ENCODE measurements around the gene AVL9. TPM values are rescaled to one million over a fixed set of nuclear protein-coding genes. Genes with fewer than 3 reads are reported as not detected.
"Not testable (repeated sequence)": the region's sequence is repeated elsewhere in the genome, so short reads cannot be mapped to it uniquely, and the experiment has no call there.

Gene AVL9
- total RNA-seq, 1 donor from 2014 or later = 36.8 TPM

DNA sequence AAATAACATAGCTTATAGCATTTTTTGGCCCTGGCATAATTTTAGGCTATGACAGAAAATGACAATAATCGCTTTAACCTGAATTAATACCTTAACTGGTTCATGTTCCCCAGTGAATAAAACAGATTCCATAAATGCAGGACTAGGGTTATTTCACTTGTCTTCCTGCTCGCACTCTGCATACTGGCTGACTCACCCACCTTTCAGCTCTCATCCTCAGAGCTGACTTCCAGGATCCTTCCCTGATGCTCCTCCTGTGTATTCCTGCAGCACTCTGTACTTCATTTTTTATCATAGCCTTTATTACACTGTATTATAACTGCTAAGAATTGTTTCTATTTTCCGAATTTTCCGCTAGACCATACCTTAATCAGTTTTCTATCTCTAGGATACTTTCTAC lies 123.7 kb downstream of the AVL9 start:
- Mint-ChIP-seq H3K27ac (no peak overlapping the region), H3K36me3 (peaks cover 7% of the 10 kb centered on the region), H3K27me3 (ENCODE audit: low read depth) (no peaks in the 10 kb centered on the region), H3K4me3 (no peak overlapping the region), H3K9me3 (peaks cover 9% of the 10 kb centered on the region), H3K4me1 (no peaks in the 10 kb centered on the region)
- DNase-seq (ENCODE audit: low spot score in 2 of 2, unreplicated experiment in 2 of 2) = no peak
- TF ChIP-seq, protein P1, sequence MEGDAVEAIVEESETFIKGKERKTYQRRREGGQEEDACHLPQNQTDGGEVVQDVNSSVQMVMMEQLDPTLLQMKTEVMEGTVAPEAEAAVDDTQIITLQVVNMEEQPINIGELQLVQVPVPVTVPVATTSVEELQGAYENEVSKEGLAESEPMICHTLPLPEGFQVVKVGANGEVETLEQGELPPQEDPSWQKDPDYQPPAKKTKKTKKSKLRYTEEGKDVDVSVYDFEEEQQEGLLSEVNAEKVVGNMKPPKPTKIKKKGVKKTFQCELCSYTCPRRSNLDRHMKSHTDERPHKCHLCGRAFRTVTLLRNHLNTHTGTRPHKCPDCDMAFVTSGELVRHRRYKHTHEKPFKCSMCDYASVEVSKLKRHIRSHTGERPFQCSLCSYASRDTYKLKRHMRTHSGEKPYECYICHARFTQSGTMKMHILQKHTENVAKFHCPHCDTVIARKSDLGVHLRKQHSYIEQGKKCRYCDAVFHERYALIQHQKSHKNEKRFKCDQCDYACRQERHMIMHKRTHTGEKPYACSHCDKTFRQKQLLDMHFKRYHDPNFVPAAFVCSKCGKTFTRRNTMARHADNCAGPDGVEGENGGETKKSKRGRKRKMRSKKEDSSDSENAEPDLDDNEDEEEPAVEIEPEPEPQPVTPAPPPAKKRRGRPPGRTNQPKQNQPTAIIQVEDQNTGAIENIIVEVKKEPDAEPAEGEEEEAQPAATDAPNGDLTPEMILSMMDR (IDR thresholded peaks at IDR 0.05; ENCODE audit: unreplicated experiment) = no peak

DNA sequence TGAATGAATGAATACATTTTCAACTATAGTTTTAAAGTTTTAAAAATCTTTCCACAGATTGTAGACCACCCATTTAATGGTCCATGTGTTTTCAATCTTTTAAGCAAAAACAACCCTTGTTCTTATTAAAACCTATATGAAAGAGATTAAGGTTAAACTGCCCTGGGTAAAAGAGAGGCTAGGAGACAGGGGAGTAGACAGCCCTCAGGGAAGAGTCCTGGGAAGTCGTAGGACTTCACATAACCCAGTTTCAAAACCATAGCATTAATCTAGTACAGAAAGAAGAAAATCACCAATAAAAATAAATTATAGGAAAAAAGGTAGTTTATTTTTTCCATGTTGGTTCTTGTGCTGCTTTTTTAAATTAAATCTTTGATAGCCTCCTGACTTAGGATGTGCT lies 124.1 kb downstream of the AVL9 start:
- not testable (repeated sequence) for H3K9me3 Mint-ChIP-seq; H3K27me3 Mint-ChIP-seq (ENCODE audit: low read depth); H3K4me3 Mint-ChIP-seq; H3K4me1 Mint-ChIP-seq; DNase-seq (ENCODE audit: low spot score in 2 of 2, unreplicated experiment in 2 of 2); H3K27ac Mint-ChIP-seq; H3K36me3 Mint-ChIP-seq

DNA sequence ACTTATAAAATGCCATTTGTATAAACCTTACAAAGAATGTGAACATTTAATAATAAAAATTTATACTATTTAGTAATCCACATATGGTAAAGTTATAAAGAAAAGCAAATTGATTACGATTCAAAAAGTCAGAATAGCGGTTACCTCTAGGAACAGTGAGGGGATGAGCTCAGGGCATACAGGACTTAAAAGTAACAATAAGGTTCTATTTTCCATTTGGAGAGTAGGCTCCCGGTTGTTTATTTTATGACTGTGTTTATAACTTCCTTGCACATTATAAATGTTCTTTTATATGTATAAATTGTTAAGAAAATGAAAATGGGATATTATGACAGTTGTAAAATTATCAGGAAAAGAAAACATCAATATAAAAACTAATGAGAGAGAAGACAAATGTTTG lies 135.7 kb downstream of the AVL9 start:
- DNase-seq (ENCODE audit: low spot score in 2 of 2, unreplicated experiment in 2 of 2) = no peak
- H3K36me3 Mint-ChIP-seq = peaks cover 11% of the 10 kb centered on the region
- H3K4me1 Mint-ChIP-seq = no peaks in the 10 kb centered on the region

DNA sequence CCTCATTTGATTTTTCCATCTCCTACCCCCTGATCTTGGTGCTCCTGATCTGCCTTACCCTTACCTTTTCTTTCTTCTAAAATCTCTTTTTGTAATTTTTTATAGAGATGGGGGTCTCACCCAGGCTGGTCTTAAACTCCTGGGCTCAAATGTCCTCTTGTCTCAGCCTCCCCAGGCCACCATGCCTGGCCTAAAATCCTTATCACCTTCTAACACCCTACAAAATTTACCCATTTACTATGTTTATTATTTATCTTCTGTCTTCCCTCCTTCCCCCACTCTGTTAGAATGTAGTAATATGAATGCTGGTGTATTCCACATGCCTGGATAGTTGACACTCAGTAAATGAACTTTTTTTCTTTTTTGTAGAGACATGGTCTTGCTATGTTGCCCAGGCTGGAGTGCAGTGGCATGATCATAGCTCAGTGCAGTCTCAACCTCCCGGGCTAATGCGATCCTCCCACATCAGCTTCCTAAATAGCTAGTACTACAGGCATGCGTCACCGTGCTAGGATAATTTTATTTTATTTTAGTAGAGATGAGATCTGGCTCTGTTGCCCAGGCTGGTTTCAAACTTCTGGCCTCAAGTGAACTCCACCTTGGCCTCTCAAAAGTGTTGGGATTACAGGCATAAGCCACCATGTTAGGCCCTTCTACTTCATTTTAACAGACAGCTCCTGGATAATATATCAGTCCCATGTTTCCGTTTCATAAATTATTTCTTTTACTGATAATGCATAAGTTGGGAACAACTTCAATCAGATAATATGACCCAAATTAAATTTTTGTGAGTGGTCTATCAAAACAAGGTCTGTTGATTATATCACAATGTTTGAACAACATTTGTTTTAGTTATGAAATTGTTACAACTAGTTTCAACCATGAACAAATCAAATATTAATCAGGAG lies 136.6 kb downstream of the AVL9 start:
- DNase-seq (ENCODE audit: low spot score in 2 of 2, unreplicated experiment in 2 of 2); H3K4me3 Mint-ChIP-seq; H3K36me3 Mint-ChIP-seq; H3K9me3 Mint-ChIP-seq; H3K4me1 Mint-ChIP-seq; H3K27ac Mint-ChIP-seq; H3K27me3 Mint-ChIP-seq (ENCODE audit: low read depth): not testable (repeated sequence)

More for the DNA sequence above, 135.7 kb downstream of the AVL9 start:
- TF ChIP-seq, protein P1 (IDR thresholded peaks at IDR 0.05; ENCODE audit: unreplicated experiment) = no peak
- Mint-ChIP-seq H3K27ac (no peak overlapping the region), H3K4me3 (no peak overlapping the region), H3K27me3 (ENCODE audit: low read depth) (no peaks in the 10 kb centered on the region), H3K9me3 (peaks cover 9% of the 10 kb centered on the region)

DNA sequence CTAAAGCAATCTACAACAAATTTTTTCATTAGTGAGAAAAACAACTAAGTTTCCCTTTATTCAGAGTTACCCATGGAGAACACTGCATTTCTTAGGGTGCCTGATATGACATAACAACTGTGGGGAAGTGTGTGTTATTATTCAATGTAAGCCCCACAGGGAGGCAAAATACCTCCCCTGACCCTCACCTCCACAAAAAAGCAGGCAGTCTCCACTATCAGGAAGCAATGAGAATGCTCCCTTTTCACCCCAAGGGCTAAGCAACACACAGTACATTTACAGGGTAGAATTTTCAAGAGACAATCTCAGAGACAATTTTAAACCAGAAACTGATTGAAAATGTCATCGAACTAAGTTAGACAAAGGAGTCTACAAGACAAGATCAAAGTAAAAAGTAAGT lies 138.2 kb downstream of the AVL9 start:
- H3K27me3 Mint-ChIP-seq (ENCODE audit: low read depth); H3K4me3 Mint-ChIP-seq; H3K27ac Mint-ChIP-seq; DNase-seq (ENCODE audit: low spot score in 2 of 2, unreplicated experiment in 2 of 2); H3K4me1 Mint-ChIP-seq; H3K36me3 Mint-ChIP-seq; H3K9me3 Mint-ChIP-seq: not testable (repeated sequence)

DNA sequence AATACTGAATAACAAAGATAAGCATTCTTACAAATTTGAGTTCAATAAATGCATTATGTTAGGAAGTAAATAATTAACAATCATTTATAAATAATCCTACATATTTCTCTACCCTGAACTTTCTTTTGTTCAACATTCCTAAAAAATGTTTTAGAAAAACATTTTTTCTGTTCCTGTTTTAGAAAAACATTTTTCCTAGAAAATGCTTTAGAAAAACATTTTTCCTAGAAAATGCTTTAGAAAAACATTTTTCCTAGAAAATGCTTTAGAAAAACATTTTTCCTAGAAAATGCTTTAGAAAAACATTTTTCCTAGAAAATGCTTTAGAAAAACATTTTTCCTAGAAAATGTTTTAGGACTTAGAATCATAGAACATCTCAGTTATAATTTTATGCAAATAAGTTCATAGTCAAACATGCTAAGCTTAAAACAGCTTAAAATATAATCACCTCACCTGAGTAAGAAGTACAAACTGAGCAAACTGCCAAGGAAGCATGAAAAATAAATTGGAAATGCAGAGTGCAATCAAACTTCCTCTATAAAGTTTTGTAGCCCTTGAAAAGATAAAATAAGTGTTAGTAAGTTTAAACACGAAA lies 139.6 kb downstream of the AVL9 start:
- not testable (repeated sequence) for H3K4me3 Mint-ChIP-seq; H3K4me1 Mint-ChIP-seq; H3K27me3 Mint-ChIP-seq (ENCODE audit: low read depth); H3K9me3 Mint-ChIP-seq; H3K27ac Mint-ChIP-seq; DNase-seq (ENCODE audit: low spot score in 2 of 2, unreplicated experiment in 2 of 2); H3K36me3 Mint-ChIP-seq

DNA sequence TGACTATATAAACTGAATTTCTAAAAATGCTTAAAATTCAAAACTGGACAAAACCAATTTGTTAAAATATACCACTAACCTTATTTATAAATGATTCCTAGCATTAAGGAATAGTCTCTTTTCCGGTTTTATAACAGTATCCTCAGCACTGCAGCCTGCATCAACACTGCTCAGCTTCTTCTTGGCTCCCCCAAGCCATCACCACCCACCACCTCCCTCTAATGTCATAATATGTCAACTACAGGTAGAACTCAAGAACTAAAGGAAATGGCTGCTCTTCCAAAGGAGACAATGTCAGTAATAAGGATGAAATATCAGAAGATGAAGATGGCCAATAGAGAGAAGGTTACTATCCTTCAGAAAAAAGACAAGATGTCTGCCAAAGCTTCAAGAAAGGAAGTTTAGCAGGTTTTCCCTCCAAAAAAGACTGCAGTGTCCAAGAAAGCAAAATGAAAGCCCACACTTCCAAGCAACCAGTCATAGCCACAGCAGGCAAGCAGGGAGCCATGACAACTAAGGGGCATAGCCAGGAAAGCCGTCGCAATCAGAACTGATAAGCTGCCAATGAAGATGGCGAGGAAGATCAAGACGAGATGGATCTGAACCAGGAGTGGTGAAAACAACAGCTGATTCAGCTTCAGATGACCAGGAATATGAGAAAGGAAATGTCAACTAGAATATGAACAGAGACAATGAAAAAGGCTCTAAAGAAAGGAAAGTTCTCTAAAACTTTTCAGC lies 141.6 kb downstream of the AVL9 start:
- DNase-seq (ENCODE audit: low spot score in 2 of 2, unreplicated experiment in 2 of 2); H3K27ac Mint-ChIP-seq; H3K4me3 Mint-ChIP-seq; H3K27me3 Mint-ChIP-seq (ENCODE audit: low read depth); H3K4me1 Mint-ChIP-seq: not testable (repeated sequence)
- peaks cover 10% of the 10 kb centered on the region for H3K9me3 Mint-ChIP-seq
- H3K36me3 Mint-ChIP-seq = peaks cover 14% of the 10 kb centered on the region

DNA sequence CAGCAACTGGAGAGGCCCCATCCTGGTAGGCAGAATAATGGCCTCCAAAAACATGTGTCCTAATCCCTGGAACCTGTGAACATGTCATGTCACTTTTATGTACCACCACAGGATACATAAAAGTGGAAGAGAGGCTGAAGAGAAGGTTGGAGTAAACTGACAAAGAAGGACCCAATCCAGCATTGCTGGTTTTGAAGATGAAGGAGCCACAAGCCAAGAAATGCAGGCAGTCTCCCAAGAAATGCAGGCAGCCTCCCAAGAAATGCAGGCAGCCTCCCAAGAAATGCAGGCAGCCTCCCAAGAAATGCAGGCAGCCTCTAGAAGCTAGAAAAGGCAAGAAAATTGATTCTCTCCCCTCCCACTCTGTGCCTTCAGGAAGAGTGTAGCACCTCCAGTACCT lies 142.3 kb downstream of the AVL9 start:
- H3K4me1 Mint-ChIP-seq; H3K27me3 Mint-ChIP-seq (ENCODE audit: low read depth); H3K27ac Mint-ChIP-seq; H3K4me3 Mint-ChIP-seq; DNase-seq (ENCODE audit: low spot score in 2 of 2, unreplicated experiment in 2 of 2): not testable (repeated sequence)
- Mint-ChIP-seq H3K9me3 (peaks cover 17% of the 10 kb centered on the region), H3K36me3 (peaks cover 21% of the 10 kb centered on the region)

Other genes starting within 250 kb of the AVL9 start
- 48.0 to 52.0 TPM (median 51.3 TPM) in 3 replicates for gene LSM5, start 5.1 kb upstream of the AVL9 start, total RNA-seq